ENCODE results near the gene CKS1B.

- TF ChIP-seq CTCF (IDR thresholded peaks at IDR 0.05; ENCODE audit: insufficient read depth, low read length) (no peak), POLR2AphosphoS5 (IDR thresholded peaks at IDR 0.05; ENCODE audit: low read depth) (no peak; the same call in 1 of the 2 replicates)
Measured at GRCh38 chr1:155004352-155005075, 30.0 kb downstream of the CKS1B start.

Measured in HL-60 (cell line).